GM23338 (cell line): ENCODE data around the gene S100A16. TPM values are rescaled to one million over a fixed set of nuclear protein-coding genes. Genes with fewer than 3 reads are reported as not detected.

Experiments
- ATAC-seq: fragments of 200-7000 bp; cut with Tn5 transposase; 3 replicates; pipeline ENCODE4 v1.9.1; 2020
- DNase-seq: peaks from one replicate; pipeline ENCODE4 v3.0.0-alpha.2; 2015; ENCODE audit warnings: low spot score
- H2AFZ ChIP-seq: fragments of 200-600 bp; sonication (generic); 2 replicates; pipeline ENCODE4 v1.8.0; 2016; ENCODE audit warnings: antibody characterized with exemption, mild to moderate bottlenecking, moderate library complexity
- H3F3A ChIP-seq: fragments of 200-600 bp; sonication (generic); replicated peaks from 2 replicates; pipeline ENCODE4 v1.8.0; 2017; ENCODE audit warnings: antibody characterized with exemption, mixed run types, low read depth
- H3K27ac ChIP-seq: fragments of 200-600 bp; sonication (generic); 2 replicates; pipeline ENCODE4 v1.6.1; 2016; ENCODE audit warnings: low read depth
- H3K27me3 ChIP-seq: fragments of 200-600 bp; sonication (generic); 2 replicates; pipeline ENCODE4 v1.8.0; 2016; ENCODE audit warnings: mild to moderate bottlenecking, mixed run types, moderate library complexity; ENCODE audit not compliant: insufficient read depth
- H3K36me3 ChIP-seq: fragments of 200-600 bp; sonication (generic); 2 replicates; pipeline ENCODE4 v1.8.0; 2016; ENCODE audit warnings: mild to moderate bottlenecking; ENCODE audit not compliant: insufficient read depth
- H3K4me1 ChIP-seq: fragments of 200-600 bp; sonication (generic); 2 replicates; pipeline ENCODE4 v1.8.0; 2016; ENCODE audit warnings: mild to moderate bottlenecking, moderate library complexity; ENCODE audit not compliant: insufficient read depth
- H3K4me2 ChIP-seq: fragments of 200-600 bp; sonication (generic); 2 replicates; pipeline ENCODE4 v1.7.1; 2017; ENCODE audit warnings: mixed run types
- H3K4me3 ChIP-seq: fragments of 200-600 bp; sonication (generic); 2 replicates; pipeline ENCODE4 v1.6.1; 2016; ENCODE audit warnings: mixed run types
- H3K79me2 ChIP-seq: fragments of 200-600 bp; sonication (generic); replicated peaks from 2 replicates; pipeline ENCODE4 v1.8.0; 2017; ENCODE audit warnings: mild to moderate bottlenecking; ENCODE audit not compliant: insufficient read depth
- H3K9me2 ChIP-seq: fragments of 200-600 bp; sonication (generic); 2 replicates; pipeline ENCODE4 v1.8.0; 2017; ENCODE audit not compliant: insufficient read depth
- H4K20me1 ChIP-seq: fragments of 200-600 bp; sonication (generic); replicated peaks from 2 replicates; pipeline ENCODE4 v1.8.0; 2017; ENCODE audit warnings: mild to moderate bottlenecking; ENCODE audit not compliant: insufficient read depth
- H3K27ac Mint-ChIP-seq: 2 replicates; pipeline ENCODE4 v1.8.0; 2020; ENCODE audit warnings: inconsistent platforms, mild to moderate bottlenecking, moderate library complexity, mixed read lengths
- H3K27me3 Mint-ChIP-seq: 3 replicates; pipeline ENCODE4 v1.8.0; 2022; ENCODE audit warnings: low read depth, mild to moderate bottlenecking, moderate library complexity, mixed read lengths, inconsistent platforms; ENCODE audit not compliant: insufficient read depth, poor library complexity
- H3K36me3 Mint-ChIP-seq: 3 replicates; pipeline ENCODE4 v1.8.0; 2021; ENCODE audit warnings: low read depth, mild to moderate bottlenecking, inconsistent platforms, moderate library complexity, mixed read lengths
- H3K4me1 Mint-ChIP-seq: 3 replicates; pipeline ENCODE4 v1.8.0; 2020; ENCODE audit warnings: mild to moderate bottlenecking, inconsistent platforms, mixed read lengths
- H3K4me3 Mint-ChIP-seq: 3 replicates; pipeline ENCODE4 v1.8.0; 2021; ENCODE audit warnings: moderate library complexity, mild to moderate bottlenecking, inconsistent platforms, mixed read lengths
- H3K9me3 Mint-ChIP-seq: 3 replicates; pipeline ENCODE4 v1.8.0; 2020; ENCODE audit warnings: moderate library complexity, mild to moderate bottlenecking, inconsistent platforms, mixed read lengths
- CREB1 ChIP-seq: fragments of 250-450 bp; sonication (Bioruptor Pico); IDR thresholded peaks from 2 replicates; pipeline ENCODE4 v1.5.0; 2020; ENCODE audit warnings: low read depth, mild to moderate bottlenecking, moderate library complexity
- ETS1 ChIP-seq: IDR thresholded peaks from 2 replicates; pipeline ENCODE4 v1.6.1; 2016; ENCODE audit warnings: antibody characterized with exemption
- EZH2phosphoT487 ChIP-seq: fragments of 200-600 bp; sonication (generic); IDR thresholded peaks from one replicate; pipeline ENCODE4 v1.8.1; 2018; ENCODE audit warnings: antibody characterized with exemption; ENCODE audit not compliant: unreplicated experiment
- JUNB ChIP-seq: IDR thresholded peaks from one replicate; pipeline ENCODE4 v1.6.1; 2016; ENCODE audit warnings: antibody characterized with exemption; ENCODE audit not compliant: unreplicated experiment
- NANOG ChIP-seq: IDR thresholded peaks from 2 replicates; pipeline ENCODE4 v1.6.1; 2016; ENCODE audit warnings: antibody characterized with exemption, borderline replicate concordance
- POLR2AphosphoS5 ChIP-seq: IDR thresholded peaks from 2 replicates; pipeline ENCODE4 v1.6.1; 2016; ENCODE audit warnings: antibody characterized with exemption, low read depth
- REST ChIP-seq: IDR thresholded peaks from one replicate; pipeline ENCODE4 v1.6.1; 2018; ENCODE audit warnings: antibody characterized with exemption; ENCODE audit not compliant: unreplicated experiment
- STAT1 ChIP-seq: IDR thresholded peaks from one replicate; pipeline ENCODE4 v1.6.1; 2016; ENCODE audit warnings: antibody characterized with exemption; ENCODE audit not compliant: unreplicated experiment
- ZNF114 ChIP-seq: fragments of 250-450 bp; sonication (Bioruptor Pico); IDR thresholded peaks from 2 replicates; pipeline ENCODE4 v1.5.0; 2020; ENCODE audit warnings: mild to moderate bottlenecking, moderate library complexity
- ZNF331 ChIP-seq: fragments of 250-450 bp; sonication (Bioruptor Pico); IDR thresholded peaks from 2 replicates; pipeline ENCODE4 v1.5.0; 2020; ENCODE audit warnings: low read depth, mild to moderate bottlenecking, moderate library complexity
- polyA plus RNA-seq: library from polyadenylated mRNA; unstranded; fragments of >200 nt; fragmentation: Nextera tagmentation; extraction: Ambion mirVana; gene quantifications from 2 replicates; pipeline ENCODE4 v1.2.1, GENCODE V29; 2016
- total RNA-seq: library from RNA; depleted of rRNA; stranded (reverse); fragments of >200 nt; shearing (Covaris generic); gene quantifications from 2 replicates; pipeline ENCODE4 v1.2.3, GENCODE V29; 2014

The S100A16 gene
- total and polyA plus RNA-seq, 2 experiments from 2014 or later = 13.0 to 20.4 TPM

- TF ChIP-seq ETS1 (no peak), POLR2AphosphoS5 (no peak), JUNB (no peak), REST (no peak), ZNF331 (no peak), CREB1 (CRISPR knock-in tag) (no peak), ZNF114 (no peak), EZH2phosphoT487 (no peak), STAT1 (no peak)
Measured at GRCh38 chr1:153607381-153607780, 5.6 kb downstream of the S100A16 start (continued).

GRCh38 chr1:153606194-153606593 is 6.7 kb downstream of the S100A16 start:
- no peak overlapping the region for H3K27ac ChIP-seq
- no peaks in the 10 kb centered on the region for H3K79me2 ChIP-seq
- no peaks in the 10 kb centered on the region for H3K9me2 ChIP-seq
- no peak overlapping the region for H3K4me3 ChIP-seq
- H3K9me3 Mint-ChIP-seq = no peaks in the 10 kb centered on the region
- H4K20me1 ChIP-seq = no peaks in the 10 kb centered on the region
- H3K27me3 ChIP-seq = no peaks in the 10 kb centered on the region
- ATAC-seq (no peak), DNase-seq (no peak)
- no peaks in the 10 kb centered on the region; the same call in 1 of the 3 replicates for H3K36me3 Mint-ChIP-seq
- H2AFZ ChIP-seq = no peak overlapping the region
- no peak overlapping the region for H3K27ac Mint-ChIP-seq
- H3K4me1 Mint-ChIP-seq = peaks cover 28% of the 10 kb centered on the region
- peaks cover 35% of the 10 kb centered on the region for H3K4me1 ChIP-seq
- H3K27me3 Mint-ChIP-seq = peaks cover 6% of the 10 kb centered on the region
- no peak for TF ChIP-seq REST
- TF ChIP-seq ZNF114 = no peak
- TF ChIP-seq STAT1 = no peak
- TF ChIP-seq CREB1 (CRISPR knock-in tag) = no peak
- TF ChIP-seq NANOG = no peak
- no peak overlapping the region for H3K4me3 Mint-ChIP-seq
- no peaks in the 10 kb centered on the region for H3K36me3 ChIP-seq
- H3K4me2 ChIP-seq = no peak overlapping the region
- no peaks in the 10 kb centered on the region; the same call in 1 of the 2 replicates for H3F3A ChIP-seq
